Left ventricle myocardium inferior (tissue), 1 donor: ENCODE measurements around the gene RBMS1. TPM values are rescaled to one million over a fixed set of nuclear protein-coding genes. Genes with fewer than 3 reads are reported as not detected.

Experiments
- DNase-seq: peaks from one replicate; pipeline ENCODE4 v3.0.0-alpha.2; 2020
- H3K27ac ChIP-seq: fragments of 200-600 bp; replicated peaks from 2 replicates; pipeline ENCODE4 v1.8.0; 2021
- H3K27me3 ChIP-seq: fragments of 200-600 bp; 2 replicates; pipeline ENCODE4 v1.8.0; 2021; ENCODE audit warnings: low read depth
- H3K36me3 ChIP-seq: fragments of 200-600 bp; 2 replicates; pipeline ENCODE4 v1.8.0; 2021
- H3K4me1 ChIP-seq: fragments of 200-600 bp; 2 replicates; pipeline ENCODE4 v1.8.0; 2021
- H3K4me3 ChIP-seq: fragments of 200-600 bp; 2 replicates; pipeline ENCODE4 v1.8.0; 2021; ENCODE audit warnings: mild to moderate bottlenecking, moderate library complexity
- H3K9me3 ChIP-seq: fragments of 200-600 bp; replicated peaks from 2 replicates; pipeline ENCODE4 v1.8.0; 2021
- intact Hi-C: fragments of 100-400 bp; cut with micrococcal nuclease; formaldehyde crosslinking; loops from one replicate; pipeline ENCODE4 v1.11.0; 2022
- total RNA-seq: library from RNA; stranded (reverse); fragmentation: NEBNext Ultra II Directional; extraction: Animal tissue kit (Norgen Biotek cat#: 25700); gene quantifications from one replicate; pipeline ENCODE4 v1.2.1, GENCODE V29; 2021
- TF ChIP-seq, protein P1 (sequence below): fragments of 200-600 bp; IDR thresholded peaks from 2 replicates; pipeline ENCODE4 v1.8.0; 2021; ENCODE audit warnings: antibody characterized with exemption, mild to moderate bottlenecking, borderline replicate concordance
- donor health status: DM: no; HTN: yes; CAD: no; lungs with severe emphysema.

RBMS1 gene
- total RNA-seq, 1 donor from 2014 or later = 56.2 TPM

DNA sequence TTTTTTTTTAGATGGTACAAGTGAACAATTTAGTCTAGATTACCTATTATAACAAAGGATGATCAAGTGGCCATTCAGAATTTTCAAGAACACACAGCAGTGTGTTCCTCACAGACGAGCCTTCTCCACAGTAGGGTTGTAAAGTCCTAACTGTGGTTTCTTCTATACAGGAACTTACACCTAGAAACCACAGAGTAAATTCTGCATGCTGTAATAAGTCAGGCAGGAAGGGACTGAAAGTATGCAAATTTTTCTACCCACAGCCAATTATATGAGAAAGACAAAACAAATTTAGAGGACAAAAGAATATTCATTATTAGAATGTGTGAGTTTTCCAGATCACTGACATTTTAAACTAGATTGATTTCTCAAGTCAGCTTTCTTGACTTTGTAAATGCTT is 99.5 kb downstream of the RBMS1 start:
- no peak overlapping the region for H3K27ac ChIP-seq
- no peaks in the 10 kb centered on the region for H3K36me3 ChIP-seq
- no peaks in the 10 kb centered on the region for H3K27me3 ChIP-seq
- intact Hi-C loops = no loop called here
- H3K9me3 ChIP-seq = no peaks in the 10 kb centered on the region
- peaks cover 94% of the 10 kb centered on the region for H3K4me1 ChIP-seq
- DNase-seq = no peak
- H3K4me3 ChIP-seq = no peak overlapping the region
- TF ChIP-seq, protein P1, sequence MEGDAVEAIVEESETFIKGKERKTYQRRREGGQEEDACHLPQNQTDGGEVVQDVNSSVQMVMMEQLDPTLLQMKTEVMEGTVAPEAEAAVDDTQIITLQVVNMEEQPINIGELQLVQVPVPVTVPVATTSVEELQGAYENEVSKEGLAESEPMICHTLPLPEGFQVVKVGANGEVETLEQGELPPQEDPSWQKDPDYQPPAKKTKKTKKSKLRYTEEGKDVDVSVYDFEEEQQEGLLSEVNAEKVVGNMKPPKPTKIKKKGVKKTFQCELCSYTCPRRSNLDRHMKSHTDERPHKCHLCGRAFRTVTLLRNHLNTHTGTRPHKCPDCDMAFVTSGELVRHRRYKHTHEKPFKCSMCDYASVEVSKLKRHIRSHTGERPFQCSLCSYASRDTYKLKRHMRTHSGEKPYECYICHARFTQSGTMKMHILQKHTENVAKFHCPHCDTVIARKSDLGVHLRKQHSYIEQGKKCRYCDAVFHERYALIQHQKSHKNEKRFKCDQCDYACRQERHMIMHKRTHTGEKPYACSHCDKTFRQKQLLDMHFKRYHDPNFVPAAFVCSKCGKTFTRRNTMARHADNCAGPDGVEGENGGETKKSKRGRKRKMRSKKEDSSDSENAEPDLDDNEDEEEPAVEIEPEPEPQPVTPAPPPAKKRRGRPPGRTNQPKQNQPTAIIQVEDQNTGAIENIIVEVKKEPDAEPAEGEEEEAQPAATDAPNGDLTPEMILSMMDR = no peak

DNA sequence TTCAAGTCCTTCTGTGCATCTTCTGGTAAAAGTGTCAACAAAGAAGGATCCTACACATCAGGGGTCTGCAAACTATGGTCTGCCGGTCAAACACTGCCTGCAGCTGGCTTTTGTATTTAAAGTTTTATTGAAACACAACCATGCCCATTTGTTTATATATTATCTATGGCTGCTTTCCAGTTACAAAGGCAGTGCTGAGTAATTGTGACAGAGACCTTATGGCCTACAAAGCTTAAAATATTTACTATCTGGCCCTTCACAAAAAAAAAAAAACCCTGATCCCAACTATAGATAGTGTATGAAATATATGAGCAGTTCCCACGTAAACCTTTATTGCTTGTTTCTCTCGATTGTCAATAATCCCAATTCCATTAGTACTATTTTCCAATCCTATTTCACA is 101.4 kb downstream of the RBMS1 start:
- H3K4me3 ChIP-seq = no peak overlapping the region
- TF ChIP-seq, protein P1 = no peak
- H3K27me3 ChIP-seq = no peaks in the 10 kb centered on the region
- no peaks in the 10 kb centered on the region for H3K9me3 ChIP-seq
- no peaks in the 10 kb centered on the region for H3K36me3 ChIP-seq
- DNase-seq = no peak
- no peak overlapping the region for H3K27ac ChIP-seq
- H3K4me1 ChIP-seq = peaks cover 94% of the 10 kb centered on the region
- intact Hi-C loops = no loop called here

DNA sequence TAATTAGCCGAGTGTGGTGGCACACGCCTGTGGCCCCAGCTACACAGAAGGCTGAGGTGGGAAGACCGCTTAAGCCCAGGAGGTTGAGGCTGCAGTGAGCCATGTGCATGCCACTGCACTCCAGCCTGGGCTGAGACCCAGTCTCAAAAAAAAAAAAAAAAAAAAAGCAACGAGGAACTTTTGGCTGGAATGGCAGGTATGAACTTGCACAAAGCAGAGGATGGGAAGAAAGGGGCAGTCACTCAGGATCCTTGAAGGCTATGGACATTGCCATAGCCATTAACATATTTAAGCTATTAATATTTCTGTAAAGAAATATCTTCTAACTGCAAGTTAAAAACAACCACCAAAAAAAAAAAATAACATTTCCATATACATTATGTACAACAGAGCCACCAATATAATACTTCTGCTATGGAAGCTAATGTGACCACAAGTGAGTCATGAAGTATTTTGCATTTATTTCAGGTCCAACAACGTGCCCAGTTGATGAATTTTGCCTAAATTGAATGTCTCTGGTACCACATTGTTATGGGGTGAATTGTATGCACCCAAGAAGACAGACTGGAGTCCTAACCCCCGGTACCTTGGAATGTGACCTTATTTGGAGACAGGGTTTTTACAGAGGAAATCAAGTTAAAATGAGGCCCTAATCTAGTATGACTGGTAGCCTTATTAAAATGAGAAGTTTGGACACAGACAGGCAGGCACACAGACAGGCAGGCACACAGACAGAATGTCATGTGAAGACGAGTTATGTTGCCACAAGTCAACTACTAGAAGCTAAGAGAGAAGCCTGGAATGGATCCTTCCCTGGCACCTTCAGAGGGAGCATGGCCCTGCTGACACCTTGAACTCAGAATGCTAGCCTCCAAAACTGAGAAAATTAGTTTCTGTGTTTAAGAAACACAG is 102.8 kb downstream of the RBMS1 start:
- Histone ChIP-seq H3K27ac (peak overlapping the region; percentile 41), H3K4me1 (peaks cover 94% of the 10 kb centered on the region), H3K9me3 (no peaks in the 10 kb centered on the region), H3K4me3 (no peak overlapping the region), H3K36me3 (no peaks in the 10 kb centered on the region), H3K27me3 (no peaks in the 10 kb centered on the region)
- intact Hi-C loops = no loop called here
- TF ChIP-seq, protein P1 = no peak
- DNase-seq = no peak

DNA sequence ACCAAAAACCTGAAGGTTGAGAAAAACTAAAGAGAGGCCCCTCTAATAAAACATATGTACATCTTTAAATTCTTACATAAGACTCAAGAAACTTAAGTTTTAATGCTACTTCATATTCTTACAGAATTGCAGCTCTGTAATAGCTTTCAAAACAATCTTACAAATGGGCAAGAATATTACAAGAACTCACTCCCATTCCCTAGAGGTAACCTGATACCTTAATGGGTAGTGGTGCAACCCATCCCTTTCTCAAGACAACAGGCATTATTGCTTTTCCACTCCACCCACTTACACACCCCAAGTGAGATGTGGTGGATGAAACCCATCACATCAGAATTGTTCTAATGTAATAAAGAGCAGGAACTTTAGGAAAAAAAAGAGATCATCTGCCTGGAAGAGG is 103.7 kb downstream of the RBMS1 start:
- Histone ChIP-seq H3K36me3 (no peaks in the 10 kb centered on the region), H3K4me1 (peaks cover 98% of the 10 kb centered on the region), H3K27me3 (no peaks in the 10 kb centered on the region), H3K9me3 (no peaks in the 10 kb centered on the region), H3K4me3 (no peak overlapping the region), H3K27ac (peak overlapping the region; percentile 41)
- intact Hi-C loops = no loop called here
- no peak for DNase-seq
- TF ChIP-seq, protein P1 = no peak

DNA sequence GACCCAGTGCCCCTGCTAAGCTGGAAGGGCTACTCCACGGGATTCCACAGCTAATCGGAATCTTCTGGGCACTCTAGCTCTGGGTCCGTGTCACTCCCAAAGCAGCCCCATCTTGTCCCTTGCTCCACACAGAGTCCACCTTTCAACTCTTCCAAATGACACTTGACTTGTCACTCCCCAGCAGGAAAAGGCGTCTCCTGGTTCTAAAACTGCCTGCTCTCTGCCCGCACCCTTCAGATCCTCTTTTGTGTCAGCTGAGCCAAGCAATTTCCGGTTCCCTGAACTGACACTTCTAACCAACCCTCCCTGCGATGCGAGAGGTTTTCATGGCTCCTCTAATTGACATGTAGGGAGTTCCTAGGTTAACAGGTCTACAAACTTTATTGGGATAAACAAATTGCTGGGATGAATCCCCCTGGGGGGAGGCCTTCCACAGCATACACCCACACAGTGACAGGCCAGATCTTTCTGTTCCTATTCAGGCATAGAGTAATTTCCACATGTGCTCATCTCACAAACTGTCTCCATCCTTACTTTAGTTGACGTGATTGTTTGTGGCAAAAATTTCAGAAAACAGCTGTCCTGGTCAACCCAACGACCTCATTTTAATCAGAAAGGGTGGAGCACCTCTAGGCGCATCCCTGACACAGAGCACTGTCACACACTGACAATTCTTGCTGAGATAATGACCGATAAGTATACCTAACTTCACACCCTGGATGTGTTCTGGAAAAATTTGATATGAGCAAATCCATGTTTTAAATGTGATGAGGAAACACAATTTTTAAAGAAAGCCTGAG is 104.9 kb downstream of the RBMS1 start:
- peaks cover 98% of the 10 kb centered on the region for H3K4me1 ChIP-seq
- no peaks in the 10 kb centered on the region for H3K9me3 ChIP-seq
- peak overlapping the region; percentile 41 for H3K4me3 ChIP-seq
- TF ChIP-seq, protein P1 = no peak
- H3K27ac ChIP-seq = peak overlapping the region; percentile 92
- intact Hi-C loops = no loop called here
- H3K36me3 ChIP-seq = no peaks in the 10 kb centered on the region
- DNase-seq = no peak
- no peaks in the 10 kb centered on the region for H3K27me3 ChIP-seq
